Epithelial cell of esophagus (primary cell): ENCODE results near the gene AUTS2.

Source experiments
- DNase-seq: peaks from one replicate; pipeline ENCODE4 v3.0.0; 2010; ENCODE audit warnings: low read depth
- H3K4me3 ChIP-seq: 2 replicates; pipeline ENCODE4 v1.5.1; 2011; ENCODE audit warnings: mild to moderate bottlenecking, low read length, control low read depth
- CTCF ChIP-seq: IDR thresholded peaks from 2 replicates; pipeline ENCODE4 v1.5.1; 2011; ENCODE audit warnings: low read depth, mild to moderate bottlenecking, low read length, control low read depth, inconsistent platforms; ENCODE audit not compliant: insufficient read depth; ENCODE audit errors: missing control alignments

AUTS2 gene

GRCh38 chr7:69859342-69859741, 261.1 kb downstream of the AUTS2 start:
- H3K4me3 ChIP-seq = no peak overlapping the region
- TF ChIP-seq CTCF = no peak
- DNase-seq = no peak

GRCh38 chr7:69860486-69860885, 262.2 kb downstream of the AUTS2 start:
- no peak for TF ChIP-seq CTCF
- H3K4me3 ChIP-seq = no peak overlapping the region
- DNase-seq = no peak

- TF ChIP-seq CTCF = no peak
- DNase-seq = no peak
- H3K4me3 ChIP-seq = no peak overlapping the region
Observed at GRCh38 chr7:69860941-69861622, 262.8 kb downstream of the AUTS2 start.

- TF ChIP-seq CTCF = no peak
- DNase-seq = no peak
- no peak overlapping the region for H3K4me3 ChIP-seq
Observed at GRCh38 chr7:69862413-69863064, 264.3 kb downstream of the AUTS2 start.

- no peak overlapping the region for H3K4me3 ChIP-seq
- TF ChIP-seq CTCF = no peak
- no peak for DNase-seq
Observed at GRCh38 chr7:69864274-69864673, 266.0 kb downstream of the AUTS2 start.

- H3K4me3 ChIP-seq = no peak overlapping the region
- no peak for TF ChIP-seq CTCF
- no peak for DNase-seq
Observed at GRCh38 chr7:69864822-69865221, 266.5 kb downstream of the AUTS2 start.

- TF ChIP-seq CTCF = no peak
- no peak overlapping the region for H3K4me3 ChIP-seq
- no peak for DNase-seq
Observed at GRCh38 chr7:69868921-69869320, 270.6 kb downstream of the AUTS2 start.
